Duodenal mucosa (tissue), 2 donors: ENCODE measurements around the gene UTY.

Source experiments
- H3K27ac ChIP-seq: one replicate; pipeline ENCODE4 v1.7.0; 2013; ENCODE audit warnings: low read depth, low read length
- H3K27me3 ChIP-seq, 2 donors: one replicate each; pipeline ENCODE4 v1.7.0; 2013; ENCODE audit warnings: low read length in 2 of 2, control low read depth in 1 of 2; ENCODE audit not compliant: insufficient read depth in 2 of 2, control insufficient read depth in 1 of 2
- H3K36me3 ChIP-seq, 2 donors: one replicate each; pipeline ENCODE4 v1.7.0; 2013; ENCODE audit warnings: low read length in 2 of 2, control low read depth in 1 of 2; ENCODE audit not compliant: insufficient read depth in 2 of 2, control insufficient read depth in 1 of 2
- H3K4me1 ChIP-seq, 2 donors: one replicate each; pipeline ENCODE4 v1.7.0; 2013; ENCODE audit warnings: low read length in 2 of 2, control low read depth in 1 of 2; ENCODE audit not compliant: insufficient read depth in 2 of 2, control insufficient read depth in 1 of 2
- H3K4me3 ChIP-seq, 2 donors: one replicate each; pipeline ENCODE4 v1.7.0; 2013; ENCODE audit warnings: low read length in 2 of 2, low read depth in 1 of 2
- H3K9ac ChIP-seq, 2 donors: one replicate each; pipeline ENCODE4 v1.7.0; 2013; ENCODE audit warnings: low read length in 2 of 2, low read depth in 1 of 2
- H3K9me3 ChIP-seq, 2 donors: one replicate each; pipeline ENCODE4 v1.7.0; 2013; ENCODE audit warnings: low read length in 2 of 2, control low read depth in 1 of 2; ENCODE audit not compliant: control insufficient read depth in 1 of 2

Gene UTY

GRCh38 chrY:13361656-13362636 lies 117.9 kb downstream of the UTY start:
- no peak overlapping the region for H3K9ac ChIP-seq
- no peaks in the 10 kb centered on the region for H3K4me1 ChIP-seq
- H3K4me3 ChIP-seq = no peak overlapping the region
- H3K27ac ChIP-seq = no peak overlapping the region
- no peaks in the 10 kb centered on the region for H3K27me3 ChIP-seq
- peaks cover 5 to 12% of the 10 kb centered on the region in 2 donors for H3K36me3 ChIP-seq
- no peaks in the 10 kb centered on the region for H3K9me3 ChIP-seq

DNA sequence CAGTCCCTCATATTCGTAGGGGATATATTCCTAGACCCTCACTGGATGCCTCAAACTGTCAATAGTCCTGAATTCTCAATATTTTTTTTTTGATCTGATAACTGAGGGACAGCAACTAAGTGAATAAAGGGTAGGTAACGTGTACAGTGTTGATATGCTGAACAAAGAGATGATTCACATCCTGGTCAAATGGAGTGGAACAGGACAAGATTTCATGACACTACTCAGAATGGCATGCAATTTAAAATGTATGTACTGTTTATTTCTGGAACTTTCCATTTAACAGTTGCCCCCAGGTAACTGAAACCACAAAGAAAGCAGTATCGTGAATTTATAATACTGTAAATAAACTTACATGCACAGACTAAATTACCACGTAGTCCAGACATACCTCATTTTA lies 128.4 kb downstream of the UTY start:
- Histone ChIP-seq H3K27ac (no peak overlapping the region), H3K9ac (no peak overlapping the region), H3K4me3 (no peak overlapping the region), H3K9me3 (no peaks in the 10 kb centered on the region), H3K4me1 (no peaks in the 10 kb centered on the region), H3K36me3 (peaks cover 10 to 37% of the 10 kb centered on the region in 2 donors), H3K27me3 (no peaks in the 10 kb centered on the region)

- Histone ChIP-seq H3K4me3 (no peak overlapping the region), H3K27ac (no peak overlapping the region), H3K27me3 (no peaks in the 10 kb centered on the region), H3K9me3 (no peaks in the 10 kb centered on the region), H3K9ac (no peak overlapping the region), H3K36me3 (peaks cover 4 to 26% of the 10 kb centered on the region in 2 donors), H3K4me1 (no peaks in the 10 kb centered on the region)
Measured at GRCh38 chrY:13347106-13347505, 132.7 kb downstream of the UTY start.

GRCh38 chrY:13345549-13345948 lies 134.3 kb downstream of the UTY start:
- peaks cover 4 to 25% of the 10 kb centered on the region in 2 donors for H3K36me3 ChIP-seq
- H3K4me3 ChIP-seq = no peak overlapping the region

GRCh38 chrY:13343307-13343946 lies 136.4 kb downstream of the UTY start:
- Histone ChIP-seq H3K27ac (no peak overlapping the region), H3K9ac (no peak overlapping the region), H3K9me3 (no peaks in the 10 kb centered on the region), H3K4me3 (no peak overlapping the region), H3K36me3 (peaks cover 4 to 34% of the 10 kb centered on the region in 2 donors), H3K4me1 (no peaks in the 10 kb centered on the region), H3K27me3 (no peaks in the 10 kb centered on the region)

More at GRCh38 chrY:13345549-13345948, 134.3 kb downstream of the UTY start:
- Histone ChIP-seq H3K27ac (no peak overlapping the region), H3K4me1 (no peaks in the 10 kb centered on the region), H3K27me3 (no peaks in the 10 kb centered on the region), H3K9ac (no peak overlapping the region), H3K9me3 (no peaks in the 10 kb centered on the region)

DNA sequence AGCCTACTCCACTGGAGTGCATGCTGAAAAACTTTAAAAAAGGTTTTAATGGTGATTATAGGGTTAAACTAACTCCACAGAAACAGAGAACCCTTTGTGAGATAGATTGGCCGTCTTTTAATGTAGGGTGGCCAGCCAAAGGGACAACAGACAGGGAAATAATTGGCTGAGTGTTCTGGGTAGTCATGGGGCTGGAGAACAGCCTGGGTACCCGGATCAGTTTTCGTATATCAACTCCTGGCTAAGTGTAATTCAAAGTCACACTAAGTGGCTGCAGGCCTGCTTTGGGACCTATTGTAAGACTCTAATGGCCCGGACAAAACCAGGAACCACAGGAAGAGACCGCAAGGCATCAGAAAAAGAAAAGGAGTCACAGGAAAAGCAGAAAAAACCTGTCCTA lies 139.9 kb downstream of the UTY start:
- no peaks in the 10 kb centered on the region for H3K4me1 ChIP-seq
- no peaks in the 10 kb centered on the region for H3K27me3 ChIP-seq
- no peak overlapping the region for H3K9ac ChIP-seq
- no peak overlapping the region for H3K27ac ChIP-seq
- no peak overlapping the region for H3K4me3 ChIP-seq
- peaks cover 14 to 39% of the 10 kb centered on the region in 2 donors for H3K36me3 ChIP-seq
- H3K9me3 ChIP-seq = no peaks in the 10 kb centered on the region

- Histone ChIP-seq H3K4me1 (no peaks in the 10 kb centered on the region), H3K27me3 (no peaks in the 10 kb centered on the region), H3K9ac (no peak overlapping the region), H3K36me3 (peaks cover 14 to 45% of the 10 kb centered on the region in 2 donors), H3K9me3 (no peaks in the 10 kb centered on the region), H3K4me3 (no peak overlapping the region), H3K27ac (no peak overlapping the region)
Measured at GRCh38 chrY:13339381-13339780, 140.5 kb downstream of the UTY start.

- no peaks in the 10 kb centered on the region for H3K4me1 ChIP-seq
- no peak overlapping the region for H3K9ac ChIP-seq
- H3K36me3 ChIP-seq = peaks cover 14 to 50% of the 10 kb centered on the region in 2 donors
- no peaks in the 10 kb centered on the region for H3K27me3 ChIP-seq
- no peak overlapping the region for H3K4me3 ChIP-seq
- H3K27ac ChIP-seq = no peak overlapping the region
- no peaks in the 10 kb centered on the region for H3K9me3 ChIP-seq
Measured at GRCh38 chrY:13338711-13339110, 141.1 kb downstream of the UTY start.

DNA sequence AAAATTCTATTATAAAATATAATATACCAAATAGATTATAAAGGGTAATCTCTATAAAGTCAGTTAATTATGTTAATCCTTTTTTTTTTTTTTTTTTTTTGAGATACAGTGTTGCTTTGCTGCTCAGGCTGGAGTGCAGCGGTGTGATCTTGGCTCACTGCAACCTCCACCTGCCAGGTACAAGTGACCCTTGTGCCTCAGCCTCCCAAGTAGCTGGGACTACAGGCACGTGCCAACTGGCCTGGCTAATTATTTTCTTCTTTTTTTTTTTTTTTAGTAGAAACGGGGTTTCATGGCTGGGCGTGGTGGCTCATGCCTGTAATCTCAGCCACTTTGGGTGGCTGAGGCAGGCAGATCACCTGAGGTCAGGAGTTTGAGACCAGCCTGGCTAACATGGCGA lies 141.9 kb downstream of the UTY start:
- Histone ChIP-seq H3K36me3 (peaks cover 14 to 48% of the 10 kb centered on the region in 2 donors), H3K9me3 (no peaks in the 10 kb centered on the region), H3K27ac (no peak overlapping the region), H3K9ac (no peak overlapping the region), H3K4me3 (no peak overlapping the region), H3K27me3 (no peaks in the 10 kb centered on the region), H3K4me1 (no peaks in the 10 kb centered on the region)

GRCh38 chrY:13333791-13334190 lies 146.0 kb downstream of the UTY start:
- H3K27ac ChIP-seq = no peak overlapping the region
- peaks cover 10 to 25% of the 10 kb centered on the region in 2 donors for H3K36me3 ChIP-seq
- no peaks in the 10 kb centered on the region for H3K9me3 ChIP-seq
- H3K4me3 ChIP-seq = no peak overlapping the region
- H3K9ac ChIP-seq = no peak overlapping the region
- H3K27me3 ChIP-seq = no peaks in the 10 kb centered on the region
- H3K4me1 ChIP-seq = peaks cover 0 to 5% of the 10 kb centered on the region in 2 donors
